ENCODE data around the gene CPO. TPM values are rescaled to one million over a fixed set of nuclear protein-coding genes. Genes with fewer than 3 reads are reported as not detected.

Gene CPO
- polyA plus RNA-seq, 1 of the 3 experiments (the other 2 are of a cell fraction) = not detected

DNA sequence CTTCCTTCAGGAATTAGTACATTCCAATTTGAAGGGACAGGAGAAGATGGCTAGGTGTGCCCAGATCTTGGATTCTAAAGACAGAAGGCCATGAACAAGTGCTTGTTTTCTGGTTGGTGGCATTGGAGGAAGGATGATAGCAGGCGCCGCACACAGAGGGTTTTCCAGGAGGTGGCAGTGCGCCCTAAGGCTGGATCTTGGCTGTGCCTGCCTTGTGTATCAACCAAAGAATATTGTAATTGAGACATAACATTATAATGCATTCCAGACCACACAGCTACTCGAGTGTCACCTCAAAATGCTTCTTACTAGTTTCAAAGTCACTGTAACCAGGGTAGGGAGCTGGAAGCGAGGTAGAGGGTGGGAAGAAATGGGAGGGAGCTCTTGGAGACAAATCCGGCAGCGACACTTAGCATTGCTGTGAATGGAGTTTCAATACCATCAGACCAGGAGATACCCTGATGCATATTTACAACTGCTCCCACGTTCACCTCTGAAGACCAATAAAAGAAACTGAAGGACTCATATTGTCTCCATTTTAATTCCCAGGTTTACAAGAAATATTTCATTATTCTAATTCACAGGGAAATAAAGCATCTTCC, 42.5 kb downstream of the CPO start:
- Histone ChIP-seq H2AFZ (ENCODE audit: low read depth) (no peak overlapping the region), H3K9ac (no peak overlapping the region), H3K9me3 (no peaks in the 10 kb centered on the region), H3K9me2 (no peaks in the 10 kb centered on the region), H3K27me3 (ENCODE audit: insufficient read depth) (no peaks in the 10 kb centered on the region), H3K4me2 (no peak overlapping the region), H3F3A (replicated peaks; ENCODE audit: insufficient read depth) (no peaks in the 10 kb centered on the region), H3K4me3 (ENCODE audit: low read depth in 2 of 2, low read length in 1 of 2) (no peak overlapping the region; a peak in 1 of 4 replicates), H3K36me3 (replicated peaks in 1 of 2; ENCODE audit: control insufficient read depth in 1 of 2, insufficient read depth in 2 of 2, low read length in 1 of 2) (no peaks in the 10 kb centered on the region), H3K79me2 (ENCODE audit: insufficient read depth) (no peaks in the 10 kb centered on the region), H4K20me1 (ENCODE audit: insufficient read depth) (no peaks in the 10 kb centered on the region), H3K27ac (ENCODE audit: low read depth in 2 of 2, low read length in 1 of 2) (peak overlapping the region in 1 of 2 experiments; percentile 91; a peak in 2 of 4 replicates), H3K4me1 (ENCODE audit: control insufficient read depth in 1 of 2, insufficient read depth in 2 of 2, low read depth in 1 of 2, low read length in 1 of 2) (peaks cover 4 to 37% of the 10 kb centered on the region in 2 experiments; a peak in 3 of 4 replicates)
- CTCF ChIA-PET = interaction anchor here (0.6 to 7.9 kb wide), 36 partner anchors 9 to 495 kb away, joined by 3 to 127 read pairs (median 4); partner anchors contain the start of gene KLF7
- POLR2A ChIA-PET = interaction anchor here (0.6 to 4.3 kb wide), 6 partner anchors 106 to 491 kb away, joined by 3 to 50 read pairs (median 3); partner anchors contain the start of gene KLF7
- WGBS (ENCODE audit: low lambda C conversion rate) = 36% methylated on average over 8 of the region's 8 CpGs
- DNase-seq = peak; percentile 68
- TF ChIP-seq, protein P1, sequence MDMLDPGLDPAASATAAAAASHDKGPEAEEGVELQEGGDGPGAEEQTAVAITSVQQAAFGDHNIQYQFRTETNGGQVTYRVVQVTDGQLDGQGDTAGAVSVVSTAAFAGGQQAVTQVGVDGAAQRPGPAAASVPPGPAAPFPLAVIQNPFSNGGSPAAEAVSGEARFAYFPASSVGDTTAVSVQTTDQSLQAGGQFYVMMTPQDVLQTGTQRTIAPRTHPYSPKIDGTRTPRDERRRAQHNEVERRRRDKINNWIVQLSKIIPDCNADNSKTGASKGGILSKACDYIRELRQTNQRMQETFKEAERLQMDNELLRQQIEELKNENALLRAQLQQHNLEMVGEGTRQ (IDR thresholded peaks at IDR 0.05; ENCODE audit: borderline replicate concordance, low read depth, low read length) = no peak
- TF ChIP-seq NFIC (IDR thresholded peaks at IDR 0.05; ENCODE audit: borderline replicate concordance) (no peak), EP300 (IDR thresholded peaks at IDR 0.05; ENCODE audit: borderline replicate concordance in 1 of 2, low read depth in 1 of 2, low read length in 1 of 2) (peak in 1 of 2 experiments; percentile 53; a peak in 1 of 4 replicates), TCF12 (IDR thresholded peaks at IDR 0.05) (peak; percentile 56; the same call in 1 of the 2 replicates), FOXM1 (IDR thresholded peaks at IDR 0.05; ENCODE audit: low read depth) (no peak), RAD21 (IDR thresholded peaks at IDR 0.05; ENCODE audit: low read length) (peak; percentile 99), MEF2A (IDR thresholded peaks at IDR 0.05; ENCODE audit: borderline replicate concordance, low read depth) (no peak), FOXJ3 (CRISPR knock-in tag; IDR thresholded peaks at IDR 0.05) (no peak), MXI1 (IDR thresholded peaks at IDR 0.05; ENCODE audit: low read depth, low read length) (no peak), TEAD4 (IDR thresholded peaks at IDR 0.05; ENCODE audit: borderline replicate concordance, insufficient read depth) (no peak), RCOR1 (IDR thresholded peaks at IDR 0.05; ENCODE audit: low read length) (peak; percentile 74; the same call in 1 of the 2 replicates), JUND (IDR thresholded peaks at IDR 0.05) (no peak), GABPA (IDR thresholded peaks at IDR 0.05; ENCODE audit: low read depth) (no peak), RXRA (IDR thresholded peaks at IDR 0.05; ENCODE audit: borderline replicate concordance, low read depth) (no peak), CHD2 (IDR thresholded peaks at IDR 0.05; ENCODE audit: low read length, partially characterized antibody) (peak; percentile 45), GATA2 (CRISPR knock-in tag; IDR thresholded peaks at IDR 0.05) (0 out of 2 replicates have a peak, but pooled peaks have one; percentile 18), NRF1 (IDR thresholded peaks at IDR 0.05; ENCODE audit: low read depth, low read length) (0 out of 2 replicates have a peak, but pooled peaks have one; percentile 13), SIN3A (IDR thresholded peaks at IDR 0.05; ENCODE audit: borderline replicate concordance, low read depth, low read length) (no peak), YY1 (IDR thresholded peaks at IDR 0.05; ENCODE audit: low read depth) (no peak), SMC3 (IDR thresholded peaks at IDR 0.05; ENCODE audit: low read depth, low read length) (peak; percentile 99), ELF1 (IDR thresholded peaks at IDR 0.05) (no peak)
- TF ChIP-seq, protein P2, sequence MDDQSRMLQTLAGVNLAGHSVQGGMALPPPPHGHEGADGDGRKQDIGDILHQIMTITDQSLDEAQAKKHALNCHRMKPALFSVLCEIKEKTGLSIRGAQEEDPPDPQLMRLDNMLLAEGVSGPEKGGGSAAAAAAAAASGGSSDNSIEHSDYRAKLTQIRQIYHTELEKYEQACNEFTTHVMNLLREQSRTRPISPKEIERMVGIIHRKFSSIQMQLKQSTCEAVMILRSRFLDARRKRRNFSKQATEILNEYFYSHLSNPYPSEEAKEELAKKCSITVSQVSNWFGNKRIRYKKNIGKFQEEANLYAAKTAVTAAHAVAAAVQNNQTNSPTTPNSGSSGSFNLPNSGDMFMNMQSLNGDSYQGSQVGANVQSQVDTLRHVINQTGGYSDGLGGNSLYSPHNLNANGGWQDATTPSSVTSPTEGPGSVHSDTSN (IDR thresholded peaks at IDR 0.05) = no peak
- TF ChIP-seq, protein P3, sequence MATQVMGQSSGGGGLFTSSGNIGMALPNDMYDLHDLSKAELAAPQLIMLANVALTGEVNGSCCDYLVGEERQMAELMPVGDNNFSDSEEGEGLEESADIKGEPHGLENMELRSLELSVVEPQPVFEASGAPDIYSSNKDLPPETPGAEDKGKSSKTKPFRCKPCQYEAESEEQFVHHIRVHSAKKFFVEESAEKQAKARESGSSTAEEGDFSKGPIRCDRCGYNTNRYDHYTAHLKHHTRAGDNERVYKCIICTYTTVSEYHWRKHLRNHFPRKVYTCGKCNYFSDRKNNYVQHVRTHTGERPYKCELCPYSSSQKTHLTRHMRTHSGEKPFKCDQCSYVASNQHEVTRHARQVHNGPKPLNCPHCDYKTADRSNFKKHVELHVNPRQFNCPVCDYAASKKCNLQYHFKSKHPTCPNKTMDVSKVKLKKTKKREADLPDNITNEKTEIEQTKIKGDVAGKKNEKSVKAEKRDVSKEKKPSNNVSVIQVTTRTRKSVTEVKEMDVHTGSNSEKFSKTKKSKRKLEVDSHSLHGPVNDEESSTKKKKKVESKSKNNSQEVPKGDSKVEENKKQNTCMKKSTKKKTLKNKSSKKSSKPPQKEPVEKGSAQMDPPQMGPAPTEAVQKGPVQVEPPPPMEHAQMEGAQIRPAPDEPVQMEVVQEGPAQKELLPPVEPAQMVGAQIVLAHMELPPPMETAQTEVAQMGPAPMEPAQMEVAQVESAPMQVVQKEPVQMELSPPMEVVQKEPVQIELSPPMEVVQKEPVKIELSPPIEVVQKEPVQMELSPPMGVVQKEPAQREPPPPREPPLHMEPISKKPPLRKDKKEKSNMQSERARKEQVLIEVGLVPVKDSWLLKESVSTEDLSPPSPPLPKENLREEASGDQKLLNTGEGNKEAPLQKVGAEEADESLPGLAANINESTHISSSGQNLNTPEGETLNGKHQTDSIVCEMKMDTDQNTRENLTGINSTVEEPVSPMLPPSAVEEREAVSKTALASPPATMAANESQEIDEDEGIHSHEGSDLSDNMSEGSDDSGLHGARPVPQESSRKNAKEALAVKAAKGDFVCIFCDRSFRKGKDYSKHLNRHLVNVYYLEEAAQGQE (IDR thresholded peaks at IDR 0.05; ENCODE audit: low read depth, low read length) = no peak
- TF ChIP-seq, protein P4, sequence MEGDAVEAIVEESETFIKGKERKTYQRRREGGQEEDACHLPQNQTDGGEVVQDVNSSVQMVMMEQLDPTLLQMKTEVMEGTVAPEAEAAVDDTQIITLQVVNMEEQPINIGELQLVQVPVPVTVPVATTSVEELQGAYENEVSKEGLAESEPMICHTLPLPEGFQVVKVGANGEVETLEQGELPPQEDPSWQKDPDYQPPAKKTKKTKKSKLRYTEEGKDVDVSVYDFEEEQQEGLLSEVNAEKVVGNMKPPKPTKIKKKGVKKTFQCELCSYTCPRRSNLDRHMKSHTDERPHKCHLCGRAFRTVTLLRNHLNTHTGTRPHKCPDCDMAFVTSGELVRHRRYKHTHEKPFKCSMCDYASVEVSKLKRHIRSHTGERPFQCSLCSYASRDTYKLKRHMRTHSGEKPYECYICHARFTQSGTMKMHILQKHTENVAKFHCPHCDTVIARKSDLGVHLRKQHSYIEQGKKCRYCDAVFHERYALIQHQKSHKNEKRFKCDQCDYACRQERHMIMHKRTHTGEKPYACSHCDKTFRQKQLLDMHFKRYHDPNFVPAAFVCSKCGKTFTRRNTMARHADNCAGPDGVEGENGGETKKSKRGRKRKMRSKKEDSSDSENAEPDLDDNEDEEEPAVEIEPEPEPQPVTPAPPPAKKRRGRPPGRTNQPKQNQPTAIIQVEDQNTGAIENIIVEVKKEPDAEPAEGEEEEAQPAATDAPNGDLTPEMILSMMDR (IDR thresholded peaks at IDR 0.05) = peak; percentile 95
- TF ChIP-seq, protein P5, sequence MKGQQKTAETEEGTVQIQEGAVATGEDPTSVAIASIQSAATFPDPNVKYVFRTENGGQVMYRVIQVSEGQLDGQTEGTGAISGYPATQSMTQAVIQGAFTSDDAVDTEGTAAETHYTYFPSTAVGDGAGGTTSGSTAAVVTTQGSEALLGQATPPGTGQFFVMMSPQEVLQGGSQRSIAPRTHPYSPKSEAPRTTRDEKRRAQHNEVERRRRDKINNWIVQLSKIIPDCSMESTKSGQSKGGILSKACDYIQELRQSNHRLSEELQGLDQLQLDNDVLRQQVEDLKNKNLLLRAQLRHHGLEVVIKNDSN (IDR thresholded peaks at IDR 0.05; ENCODE audit: borderline replicate concordance, low read depth) = no peak
